HG03565 (cell line): Measurements from ENCODE around the gene GFAP.

Experiments
- ATAC-seq: cut with Tn5 transposase; IDR thresholded peaks from one replicate; pipeline ENCODE4 v1.9.1; 2021; ENCODE audit warnings: mild to moderate bottlenecking, moderate library complexity; ENCODE audit not compliant: unreplicated experiment

GFAP gene

DNA sequence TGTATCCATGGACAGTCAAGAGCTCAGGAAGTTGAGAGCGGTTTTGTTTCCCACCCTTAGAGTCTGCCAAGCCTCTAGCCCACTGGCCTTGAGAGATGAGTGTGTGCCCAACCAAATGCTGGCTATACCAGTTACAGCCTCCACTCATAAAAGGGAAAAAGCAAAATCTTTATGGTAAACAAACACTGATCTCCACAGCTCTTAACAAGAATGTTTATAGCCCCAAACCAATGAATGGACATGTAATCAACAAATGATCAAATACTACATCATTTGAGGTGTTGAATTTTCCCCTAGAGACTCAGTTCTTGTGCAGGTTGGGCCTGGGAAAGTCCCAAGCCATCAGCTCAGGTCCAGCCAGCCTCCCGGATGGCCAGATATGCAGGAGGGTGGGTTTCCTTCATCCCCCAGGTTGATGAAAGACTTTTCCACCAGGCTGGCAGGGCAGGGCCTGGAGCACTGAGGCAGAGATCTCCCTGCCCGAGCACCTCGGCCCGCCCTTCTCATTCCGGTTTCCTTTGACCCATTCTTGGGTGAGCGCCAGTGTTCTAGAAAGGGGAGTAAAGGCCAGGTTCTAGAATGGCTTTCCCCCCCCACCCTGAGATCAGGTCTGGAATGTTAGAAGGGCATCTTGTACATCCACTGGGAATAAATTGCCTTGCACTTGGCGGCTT is 12.2 kb downstream of the GFAP start:
- ATAC-seq, result no peak

DNA sequence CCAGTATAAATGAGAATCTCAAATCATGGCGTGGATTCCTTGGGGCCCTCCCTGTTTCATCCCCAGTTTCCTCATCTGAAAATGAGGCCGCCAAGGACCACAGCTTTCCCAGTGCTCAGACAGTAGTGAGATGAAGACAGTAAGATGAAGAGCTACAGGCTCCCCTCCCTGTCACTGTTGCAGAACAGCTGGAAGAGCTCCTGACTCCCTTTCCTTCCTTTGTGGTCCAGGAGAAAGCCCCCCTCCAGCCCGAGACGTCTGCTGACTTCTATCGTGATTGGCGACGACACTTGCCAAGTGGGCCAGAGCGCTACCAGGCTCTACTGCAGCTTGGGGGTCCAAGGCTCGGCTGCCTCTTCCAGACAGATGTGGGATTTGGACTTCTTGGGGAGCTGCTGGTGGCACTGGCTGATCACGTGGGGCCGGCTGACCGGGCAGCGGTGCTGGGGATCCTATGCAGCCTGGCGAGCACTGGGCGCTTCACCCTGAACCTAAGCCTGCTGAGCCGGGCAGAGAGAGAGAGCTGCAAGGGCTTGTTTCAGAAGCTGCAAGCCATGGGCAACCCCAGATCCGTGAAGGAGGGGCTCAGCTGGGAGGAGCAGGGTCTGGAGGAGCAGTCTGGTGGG is 13.1 kb downstream of the GFAP start:
- no peak for ATAC-seq

DNA sequence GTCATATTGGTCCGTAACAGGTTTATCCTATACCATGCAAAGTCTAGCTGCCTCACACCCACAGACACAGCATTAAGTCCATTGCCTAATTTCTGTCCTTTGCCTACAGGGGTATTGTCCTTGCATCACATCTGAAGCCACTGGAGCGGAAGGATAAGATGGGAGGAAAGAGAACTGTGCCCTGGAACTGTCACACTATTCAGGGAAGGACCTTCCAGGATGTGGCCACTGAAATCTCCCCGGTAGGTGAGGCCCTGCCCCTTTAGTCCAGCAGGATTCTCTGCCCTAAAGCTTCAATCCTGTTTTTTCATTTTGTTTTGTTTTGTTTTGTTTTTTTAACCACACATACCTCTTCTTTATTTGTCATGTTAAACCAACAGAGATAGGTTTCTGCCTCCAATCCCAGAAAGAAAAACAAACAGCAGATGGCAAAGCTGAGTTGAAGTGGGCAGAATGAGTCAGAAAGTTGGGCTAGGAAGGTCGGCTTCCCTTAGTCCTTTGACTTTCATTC is 13.8 kb downstream of the GFAP start:
- ATAC-seq, result no peak

DNA sequence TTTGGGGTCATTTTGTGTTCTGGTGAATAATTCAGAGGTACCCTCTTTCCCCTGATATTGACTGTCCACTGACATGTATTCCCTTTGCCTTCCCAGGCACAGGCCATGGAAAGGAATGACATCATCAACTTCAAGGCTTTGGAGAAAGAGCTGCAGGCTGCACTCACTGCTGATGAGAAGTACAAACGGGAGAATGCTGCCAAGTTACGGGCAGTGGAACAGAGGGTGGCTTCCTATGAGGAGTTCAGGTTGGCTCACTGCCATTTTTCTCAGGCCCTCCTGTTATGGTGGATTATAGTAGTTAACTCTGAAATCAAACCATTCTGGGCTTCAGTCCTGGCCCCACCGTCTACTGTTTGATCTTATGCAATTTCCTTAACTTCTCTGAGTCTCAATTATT is 14.4 kb downstream of the GFAP start:
- ATAC-seq, result no peak

DNA sequence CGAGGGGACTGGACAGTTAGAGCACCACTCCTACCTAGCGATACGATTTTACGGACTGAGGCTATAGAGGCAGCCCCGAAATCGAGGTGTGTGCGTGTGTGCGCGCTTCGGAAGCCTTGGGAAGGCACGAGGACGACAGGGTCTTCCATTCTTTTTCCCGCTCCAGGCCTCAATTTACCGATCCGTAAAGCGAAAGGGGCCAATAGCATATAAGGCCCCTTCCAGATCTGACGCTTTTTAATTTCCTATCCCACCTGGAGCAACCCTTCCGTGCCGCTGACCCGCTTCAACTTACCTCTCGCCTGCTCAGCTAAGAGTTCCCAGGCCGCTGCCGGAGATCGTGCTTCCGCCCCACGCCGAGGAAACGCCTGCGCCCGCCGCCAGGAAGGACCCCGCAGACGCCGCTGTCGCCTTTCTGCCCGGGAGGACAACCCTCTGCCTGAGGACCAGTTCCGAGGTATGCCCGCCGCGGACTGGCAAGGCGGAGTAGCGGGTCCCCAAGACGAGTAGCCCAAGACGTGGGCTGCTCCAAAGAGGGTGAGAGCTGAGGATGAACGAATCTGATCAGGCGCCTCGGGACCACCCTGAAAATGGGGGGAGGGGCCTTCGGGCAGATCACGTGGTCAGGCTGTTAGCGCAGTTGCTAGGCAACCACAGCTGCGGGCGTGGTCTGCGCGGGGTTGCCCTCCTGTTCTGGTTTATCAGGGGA is 16.1 kb downstream of the GFAP start, which contains the start of gene EFTUD2:
TSS of gene EFTUD2 (minus strand) at position 372 of the 709 bp plus-strand sequence. CDS start 4,924 bp downstream, outside the sequence.
- peak; percentile 69 for ATAC-seq

DNA sequence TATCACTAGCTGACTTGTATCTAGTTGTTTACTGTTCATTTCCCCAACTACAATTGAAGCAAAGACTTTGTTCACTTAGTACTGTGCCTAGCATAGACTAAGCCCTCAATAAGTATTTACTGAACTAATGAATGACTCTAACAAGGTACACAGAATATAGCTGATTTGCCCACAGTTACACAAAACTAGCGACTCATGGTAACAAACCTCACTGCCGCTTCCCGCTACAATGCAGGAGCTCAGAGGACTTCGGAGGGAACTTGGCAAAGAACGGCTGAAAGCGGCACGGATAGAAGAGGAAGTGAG is 16.6 kb downstream of the GFAP start:
- peak; percentile 14 for ATAC-seq

DNA sequence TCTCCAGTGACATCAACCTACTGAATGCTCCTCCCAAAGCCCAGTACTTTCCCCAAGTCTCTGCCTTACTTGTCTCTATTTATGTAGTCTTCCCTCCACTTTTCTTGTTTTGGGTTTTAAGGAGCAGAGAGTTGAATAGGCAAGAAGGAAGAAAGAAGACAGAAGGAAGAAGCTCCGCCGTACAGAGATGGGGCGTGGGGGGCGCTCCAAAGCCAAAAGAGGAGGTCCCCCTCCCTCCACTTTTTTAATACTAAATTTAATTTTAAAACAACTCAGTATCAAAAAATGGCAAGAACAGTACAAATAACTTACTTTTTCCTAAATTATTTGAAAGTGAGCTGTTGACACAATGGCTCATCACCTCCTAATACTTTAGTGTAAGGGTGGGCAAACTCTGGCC is 20.7 kb downstream of the GFAP start:
- no peak for ATAC-seq

DNA sequence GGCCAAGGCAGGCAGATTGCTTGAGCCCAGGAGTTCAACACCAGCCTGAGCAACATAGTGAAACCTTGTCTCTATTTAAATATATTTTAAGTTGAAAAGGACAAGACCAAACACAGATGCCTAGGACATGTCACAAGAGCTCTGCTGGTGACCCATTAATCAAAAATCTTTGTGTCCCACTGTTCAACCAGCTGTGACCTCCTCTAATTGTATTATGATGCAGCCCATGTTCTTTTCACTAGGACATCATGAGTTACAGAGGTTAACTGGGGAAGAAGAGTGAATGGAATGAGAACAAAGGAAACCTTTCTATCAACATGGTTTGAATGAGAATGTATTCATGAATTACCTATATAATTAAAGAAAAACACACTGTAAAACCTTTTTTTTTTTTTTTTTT is 23.1 kb downstream of the GFAP start:
- no peak for ATAC-seq

DNA sequence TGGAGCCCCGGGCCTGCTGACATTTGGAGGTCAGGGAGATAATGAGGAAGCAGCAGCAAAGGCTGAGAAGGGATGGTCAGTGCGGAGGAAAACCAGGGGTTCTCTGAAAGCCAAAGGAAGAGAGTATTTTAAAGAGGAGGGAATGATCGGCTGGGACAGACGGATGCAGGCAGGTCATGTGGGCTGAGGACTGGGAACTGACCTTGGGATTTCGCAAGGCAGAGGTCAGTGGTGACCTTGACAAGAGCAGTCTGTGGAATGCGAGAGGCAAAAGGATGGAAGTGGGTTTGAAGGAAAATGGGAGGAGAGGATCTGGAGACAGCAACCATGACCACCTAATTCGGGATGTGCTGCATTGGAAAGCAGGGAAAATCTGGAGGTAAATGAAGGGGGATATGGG is 26.3 kb downstream of the GFAP start:
- ATAC-seq, result no peak

DNA sequence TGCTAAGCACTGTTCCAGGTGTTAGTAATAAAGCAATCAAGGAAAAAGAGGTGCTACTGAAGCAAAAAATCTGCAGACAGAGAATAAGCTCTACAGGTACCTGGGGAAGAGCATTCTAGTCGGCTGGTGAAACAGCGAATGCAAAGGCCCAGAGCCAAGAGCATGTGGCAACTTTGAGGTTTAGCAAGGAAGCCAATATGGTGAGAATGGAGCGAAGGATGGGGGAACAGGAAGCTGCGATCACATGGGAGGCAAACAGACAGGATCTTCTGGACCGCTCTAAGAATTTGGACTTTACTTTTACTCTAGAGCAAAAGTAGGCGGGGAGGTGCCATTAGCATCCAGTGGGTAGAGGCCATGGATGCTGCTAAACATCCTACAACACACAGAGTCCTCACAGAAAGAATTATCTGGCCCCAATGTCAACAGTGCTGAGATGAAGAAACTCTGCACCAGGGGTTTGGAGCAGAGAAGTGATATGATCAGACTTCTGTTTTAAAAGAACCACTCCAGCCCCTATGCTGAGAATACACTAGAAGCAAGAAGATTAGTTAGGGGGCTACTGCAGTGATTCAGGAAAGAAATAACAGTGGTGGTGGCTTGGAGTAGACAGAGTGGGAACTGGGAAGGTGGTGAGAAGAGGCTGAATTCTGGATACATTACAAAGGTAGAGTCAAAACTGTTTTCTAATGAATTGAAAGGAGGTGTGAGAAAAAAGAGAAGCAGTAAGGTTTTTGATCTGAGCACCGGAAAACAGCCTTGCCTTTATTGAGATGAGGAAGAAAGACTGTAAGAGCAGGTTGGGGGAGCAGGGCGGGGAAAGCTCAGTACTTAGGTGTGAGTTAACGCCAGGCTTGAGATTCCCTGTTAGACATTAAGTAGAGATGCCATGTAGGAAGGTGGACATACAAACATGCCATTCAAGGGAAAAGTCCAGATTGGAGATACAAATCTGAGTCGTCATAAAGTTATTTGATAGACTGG is 27.0 kb downstream of the GFAP start:
- no peak for ATAC-seq

DNA sequence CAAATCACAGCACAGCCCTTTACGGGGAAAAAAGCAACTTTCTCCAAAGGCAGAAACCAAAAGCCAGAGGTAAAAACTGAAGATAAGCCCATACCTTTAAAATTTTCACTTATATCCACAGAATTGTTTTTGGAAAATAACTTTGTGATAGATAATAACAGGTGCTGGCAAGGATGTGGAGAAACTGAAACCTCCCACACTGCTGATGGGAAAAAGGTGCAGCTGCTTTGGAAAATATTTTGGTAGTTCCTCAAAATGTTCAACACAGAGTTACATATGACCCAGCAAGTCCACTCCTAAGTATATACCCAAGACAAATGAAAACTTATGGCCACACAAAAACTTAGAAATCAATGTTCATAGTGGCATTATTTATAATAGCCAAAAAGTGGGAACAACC is 28.3 kb downstream of the GFAP start:
- ATAC-seq, result no peak

DNA sequence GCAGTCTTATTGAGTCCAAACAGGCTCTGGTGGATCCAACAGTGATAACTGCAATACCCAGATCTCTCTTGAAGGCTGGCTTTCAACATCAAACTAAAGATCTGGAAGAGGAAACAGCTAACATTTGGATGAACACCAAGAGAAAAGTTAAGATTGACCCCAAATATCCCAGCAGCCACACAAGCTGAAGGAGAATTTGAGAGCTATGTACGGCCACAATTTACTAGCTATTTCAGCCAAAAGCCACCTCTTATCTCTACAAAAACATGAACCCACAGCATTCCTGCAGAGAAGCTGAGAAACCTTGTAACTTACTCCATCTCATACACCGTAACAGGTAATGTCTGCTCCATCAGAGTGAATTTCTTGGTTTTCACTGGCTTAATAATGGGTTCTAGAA is 30.4 kb downstream of the GFAP start:
- no peak for ATAC-seq

DNA sequence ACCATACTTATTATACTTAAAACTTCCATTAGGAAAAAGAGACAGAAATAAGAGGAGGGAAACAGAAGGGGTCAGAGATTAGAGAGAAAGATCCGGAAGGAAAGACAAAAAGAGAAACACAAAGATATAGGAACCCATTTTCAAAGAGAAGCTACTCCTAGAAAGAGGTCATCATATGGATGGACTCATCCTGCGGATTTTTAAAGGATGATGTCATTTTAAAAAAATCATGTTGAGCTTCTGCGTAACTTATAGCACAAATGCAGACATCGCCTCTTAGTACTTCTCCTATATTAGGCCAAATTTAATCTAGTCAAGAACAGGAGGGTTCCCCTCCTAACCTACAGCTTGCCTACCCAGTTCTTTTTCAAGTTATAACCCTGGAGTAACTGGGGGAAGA is 34.2 kb downstream of the GFAP start:
- no peak for ATAC-seq

DNA sequence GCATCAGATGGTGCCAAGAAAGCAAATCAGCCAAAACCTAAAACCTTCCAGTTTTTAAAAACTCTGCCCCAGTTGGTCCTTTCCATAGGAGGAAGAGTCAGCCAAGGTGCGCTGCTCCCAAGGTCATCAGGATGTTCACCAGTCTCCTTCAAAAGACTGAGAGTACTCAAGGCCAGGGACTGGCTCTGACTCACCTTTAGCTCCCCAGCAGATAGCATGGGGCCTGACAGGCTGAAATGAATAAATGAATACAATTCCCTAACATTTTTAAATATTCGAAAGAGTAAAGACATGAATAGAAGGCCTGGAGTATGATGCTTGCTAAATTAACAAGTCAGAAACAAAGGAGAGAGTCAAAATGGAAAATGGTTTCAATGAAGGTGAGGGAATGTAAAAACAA is 35.2 kb downstream of the GFAP start:
- no peak for ATAC-seq

DNA sequence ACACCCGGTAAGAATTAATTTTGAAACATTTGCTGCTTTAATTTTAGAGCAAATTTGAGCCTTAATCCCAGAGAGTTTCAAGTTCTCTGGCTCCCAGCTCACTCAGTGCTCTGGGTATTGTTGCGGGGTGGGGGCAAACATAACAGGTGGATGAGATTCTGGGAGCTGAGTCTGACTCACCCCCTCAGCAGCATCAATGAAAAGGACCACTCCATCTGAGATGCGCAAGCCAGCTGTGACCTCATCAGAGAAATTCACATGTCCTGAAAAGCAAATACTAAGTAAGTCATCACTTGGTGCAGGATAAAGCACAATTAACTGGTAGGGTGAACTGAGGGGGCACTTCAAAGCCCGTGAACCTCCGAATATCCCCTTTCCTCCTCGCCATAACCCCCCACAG is 35.9 kb downstream of the GFAP start:
- ATAC-seq, result no peak

DNA sequence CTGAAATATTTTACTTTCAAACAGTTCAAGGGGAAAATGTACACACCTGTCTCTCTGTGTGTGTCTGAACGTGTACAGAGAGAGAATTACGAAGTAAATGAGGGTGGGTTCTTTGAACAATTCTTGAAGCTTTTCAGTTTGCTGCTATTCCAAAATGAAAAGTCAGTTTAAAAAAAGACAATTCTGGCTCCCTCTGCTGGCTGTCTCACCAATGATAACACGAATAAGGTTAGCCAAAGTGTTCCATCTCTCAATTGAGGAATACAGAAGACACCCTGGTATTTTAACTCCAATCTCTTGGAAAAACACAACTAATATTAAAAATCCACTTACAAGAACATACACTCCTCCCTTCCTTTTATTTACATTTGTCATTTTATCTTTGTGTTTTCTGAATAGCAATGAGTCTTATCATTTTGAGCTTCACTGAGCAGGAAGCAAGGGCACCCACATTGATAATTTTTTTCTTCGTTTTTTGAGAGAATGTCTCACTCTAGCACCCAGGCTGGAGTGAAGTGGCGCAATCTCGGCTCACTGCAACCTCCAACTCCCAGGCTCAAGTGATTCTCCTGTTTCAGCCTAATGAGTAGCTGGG is 36.6 kb downstream of the GFAP start:
- no peak for ATAC-seq

DNA sequence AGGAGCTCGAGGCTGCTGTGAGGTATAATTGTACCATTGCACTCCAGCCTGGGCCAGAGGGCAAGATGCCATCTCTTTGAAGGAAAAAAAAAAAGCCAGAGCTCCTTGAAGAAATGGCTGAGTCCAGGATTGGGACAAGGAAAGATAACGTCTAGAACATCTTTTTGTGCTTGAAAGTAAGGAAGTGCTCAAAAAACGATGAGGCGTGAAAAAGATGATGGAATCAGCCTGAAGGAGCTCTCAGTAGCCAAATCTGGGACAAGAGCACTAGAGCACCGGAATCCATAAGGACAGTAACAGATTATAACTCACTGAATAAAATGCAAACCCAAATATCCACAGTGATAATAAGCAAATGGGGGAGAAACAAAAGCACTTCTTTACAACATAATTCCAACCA is 38.2 kb downstream of the GFAP start:
- ATAC-seq, result no peak

DNA sequence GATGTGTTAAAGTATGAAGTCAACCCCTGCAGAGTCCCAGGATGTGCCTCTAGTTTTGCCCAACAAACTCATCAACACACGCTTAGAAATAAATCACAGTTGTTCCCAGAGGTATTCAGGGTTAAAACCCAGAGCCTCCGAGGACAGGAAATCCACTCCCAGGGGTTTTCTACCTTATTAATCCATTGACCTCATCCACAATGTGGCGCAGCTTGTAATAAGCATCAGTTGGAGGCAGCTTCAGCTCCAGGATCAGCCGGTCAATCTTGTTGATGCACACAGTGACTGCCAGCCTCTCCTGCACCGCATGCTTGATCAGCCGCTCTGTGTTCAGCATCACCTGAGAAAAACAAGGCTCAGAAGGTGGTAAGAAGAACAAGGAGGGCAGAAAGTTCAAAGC is 39.5 kb downstream of the GFAP start:
- ATAC-seq, result no peak

DNA sequence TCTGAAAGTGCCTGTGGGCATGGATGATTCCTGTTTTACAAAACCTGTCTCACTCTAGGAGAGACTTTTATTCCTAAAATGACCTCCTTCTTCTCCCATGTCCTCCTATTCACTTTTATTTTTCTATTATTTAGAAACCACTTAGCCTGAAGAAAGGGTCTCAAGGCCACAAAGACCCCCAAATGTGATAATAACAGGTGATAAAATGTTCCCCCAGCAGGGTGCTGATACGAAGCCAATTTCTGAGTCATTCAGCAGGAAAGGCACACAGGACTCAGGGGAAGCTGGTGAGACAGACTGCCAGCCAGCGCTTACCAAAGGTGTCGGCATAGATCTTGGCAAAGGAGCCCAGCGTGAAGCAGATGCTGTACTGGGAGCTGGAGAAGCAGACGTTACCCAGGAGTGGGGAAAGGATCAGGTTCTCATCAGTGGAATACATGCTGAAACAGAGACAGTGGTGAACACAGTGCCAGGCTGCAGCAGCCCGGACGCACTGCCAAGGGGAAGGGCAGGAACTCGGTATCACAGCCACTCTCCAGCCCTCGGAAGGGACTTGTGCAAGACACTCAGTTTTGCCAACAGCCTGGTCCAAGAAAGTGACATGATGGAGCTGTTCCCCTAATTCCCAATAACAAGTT is 43.0 kb downstream of the GFAP start:
- no peak for ATAC-seq

DNA sequence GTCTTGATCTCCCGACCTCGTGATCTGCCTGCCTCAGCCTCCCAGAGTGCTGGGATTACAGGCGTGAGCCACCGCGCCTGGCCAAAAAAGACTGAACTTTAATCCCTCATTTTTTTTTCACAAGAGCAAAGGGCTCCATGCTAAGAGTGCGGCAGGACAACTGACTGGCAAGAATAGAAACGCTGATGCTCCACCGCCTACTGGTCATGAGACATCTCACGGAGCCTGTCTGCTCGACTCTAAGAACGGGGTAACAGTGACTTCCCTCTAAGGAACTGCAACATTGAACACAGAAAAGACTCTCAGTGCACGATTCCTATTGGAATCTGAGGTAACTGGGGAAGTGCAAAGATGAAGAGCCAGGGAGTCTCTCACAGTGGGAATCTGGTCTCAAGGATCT is 43.7 kb downstream of the GFAP start:
- ATAC-seq, result no peak
